ENCODE data around the gene EEF1AKMT3.

Gene EEF1AKMT3

GRCh38 chr12:57781244-57781643, 8.8 kb downstream of the EEF1AKMT3 start:
- DNase-seq (ENCODE audit: insufficient read length, low spot score), result no peak
- no peak for FAIRE-seq

GRCh38 chr12:57781801-57782200, 9.4 kb downstream of the EEF1AKMT3 start:
- FAIRE-seq, result no peak
- no peak for DNase-seq (ENCODE audit: insufficient read length, low spot score)

GRCh38 chr12:57782243-57782607, 9.8 kb downstream of the EEF1AKMT3 start:
- FAIRE-seq, result no peak
- DNase-seq (ENCODE audit: insufficient read length, low spot score), result no peak

- peak; percentile 91 for FAIRE-seq
- DNase-seq (ENCODE audit: insufficient read length, low spot score), result peak; percentile 73
Observed at GRCh38 chr12:57782608-57783465, 10.4 kb downstream of the EEF1AKMT3 start, which contains the start of gene TSFM. Gene TSFM (plus strand): TSS chr12:57782787. CDS start chr12:57782802, 15 bp downstream.

GRCh38 chr12:57783466-57783801, 11.0 kb downstream of the EEF1AKMT3 start:
- DNase-seq (ENCODE audit: insufficient read length, low spot score) (no peak), FAIRE-seq (no peak)

- no peak for FAIRE-seq
- no peak for DNase-seq (ENCODE audit: insufficient read length, low spot score)
Observed at GRCh38 chr12:57783861-57784260, 11.4 kb downstream of the EEF1AKMT3 start.

GRCh38 chr12:57793920-57794319, 21.5 kb downstream of the EEF1AKMT3 start:
- FAIRE-seq (no peak), DNase-seq (ENCODE audit: insufficient read length, low spot score) (no peak)

GRCh38 chr12:57795354-57795753, 22.9 kb downstream of the EEF1AKMT3 start:
- no peak for DNase-seq (ENCODE audit: insufficient read length, low spot score)

GRCh38 chr12:57796996-57797395, 24.6 kb downstream of the EEF1AKMT3 start:
- FAIRE-seq (no peak), DNase-seq (ENCODE audit: insufficient read length, low spot score) (no peak)

More at GRCh38 chr12:57795354-57795753, 22.9 kb downstream of the EEF1AKMT3 start:
- no peak for FAIRE-seq

GRCh38 chr12:57797933-57798332, 25.5 kb downstream of the EEF1AKMT3 start:
- no peak for DNase-seq (ENCODE audit: insufficient read length, low spot score)
- FAIRE-seq, result no peak

GRCh38 chr12:57800965-57801364, 28.6 kb downstream of the EEF1AKMT3 start:
- no peak for FAIRE-seq
- no peak for DNase-seq (ENCODE audit: insufficient read length, low spot score)

- no peak for FAIRE-seq
- DNase-seq (ENCODE audit: insufficient read length, low spot score), result no peak
Observed at GRCh38 chr12:57802607-57803006, 30.2 kb downstream of the EEF1AKMT3 start.

GRCh38 chr12:57803319-57803893, 31.0 kb downstream of the EEF1AKMT3 start:
- DNase-seq (ENCODE audit: insufficient read length, low spot score), result no peak
- FAIRE-seq, result no peak

- FAIRE-seq (no peak), DNase-seq (ENCODE audit: insufficient read length, low spot score) (no peak)
Observed at GRCh38 chr12:57806677-57807076, 34.3 kb downstream of the EEF1AKMT3 start.

GRCh38 chr12:57807285-57807684, 34.9 kb downstream of the EEF1AKMT3 start:
- no peak for DNase-seq (ENCODE audit: insufficient read length, low spot score)
- no peak for FAIRE-seq

- no peak for DNase-seq (ENCODE audit: insufficient read length, low spot score)
- FAIRE-seq, result no peak
Observed at GRCh38 chr12:57808351-57808750, 35.9 kb downstream of the EEF1AKMT3 start.

- FAIRE-seq (no peak), DNase-seq (ENCODE audit: insufficient read length, low spot score) (no peak)
Observed at GRCh38 chr12:57809425-57809824, 37.0 kb downstream of the EEF1AKMT3 start.

GRCh38 chr12:57810450-57810849, 38.0 kb downstream of the EEF1AKMT3 start:
- DNase-seq (ENCODE audit: insufficient read length, low spot score), result no peak
- no peak for FAIRE-seq

- DNase-seq (ENCODE audit: insufficient read length, low spot score), result no peak
- FAIRE-seq, result no peak
Observed at GRCh38 chr12:57811028-57811755, 38.8 kb downstream of the EEF1AKMT3 start.

- no peak for DNase-seq (ENCODE audit: insufficient read length, low spot score)
- no peak for FAIRE-seq
Observed at GRCh38 chr12:57813111-57813970, 40.9 kb downstream of the EEF1AKMT3 start.
